Measurements from ENCODE around the gene ALDH6A1. TPM values are rescaled to one million over a fixed set of nuclear protein-coding genes. Genes with fewer than 3 reads are reported as not detected.

Gene ALDH6A1
- total and polyA plus RNA-seq, 2 of the 13 experiments (the other 11 are each of a cell fraction or from before 2014, with no cell fraction given): 26.9 to 49.9 TPM

DNA sequence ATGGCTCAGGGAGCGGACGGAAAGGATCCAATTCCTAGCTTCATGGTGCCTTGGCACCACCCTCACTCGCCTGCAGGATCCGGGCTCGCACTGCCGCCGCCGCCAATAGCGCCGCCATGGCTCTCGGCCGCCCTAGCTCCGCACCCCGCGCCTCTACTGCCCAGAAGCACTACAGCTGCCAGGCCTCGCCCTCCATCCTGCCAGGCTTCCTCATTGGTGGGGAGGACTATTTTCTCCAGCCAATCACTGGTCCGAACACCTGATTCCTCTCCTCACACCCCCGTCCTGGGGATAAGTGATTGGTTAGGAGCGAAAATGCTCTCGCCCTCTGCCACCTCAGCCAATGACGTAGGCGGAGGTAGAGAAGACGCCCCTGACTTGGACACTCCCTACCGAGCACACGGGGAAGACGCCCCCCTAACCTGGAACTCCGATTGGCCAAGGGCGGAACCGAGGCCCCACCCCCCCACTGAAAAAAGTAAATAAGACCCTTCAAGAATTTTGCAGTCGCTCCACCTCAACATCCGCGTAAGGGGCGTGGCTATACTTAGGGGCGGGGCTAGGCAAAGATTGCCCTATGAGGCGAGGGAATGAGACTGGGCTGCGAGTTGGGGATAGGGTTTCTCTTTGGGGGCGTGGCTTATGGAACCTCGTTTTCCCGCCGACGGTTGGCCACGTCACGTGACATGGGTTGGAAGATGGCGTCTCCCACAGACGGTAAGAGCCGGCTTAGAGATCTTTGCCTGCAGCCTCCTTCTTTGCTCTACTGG, at the start of gene ALDH6A1, which contains the start of gene LIN52 (continued):
- TF ChIP-seq, protein P1, sequence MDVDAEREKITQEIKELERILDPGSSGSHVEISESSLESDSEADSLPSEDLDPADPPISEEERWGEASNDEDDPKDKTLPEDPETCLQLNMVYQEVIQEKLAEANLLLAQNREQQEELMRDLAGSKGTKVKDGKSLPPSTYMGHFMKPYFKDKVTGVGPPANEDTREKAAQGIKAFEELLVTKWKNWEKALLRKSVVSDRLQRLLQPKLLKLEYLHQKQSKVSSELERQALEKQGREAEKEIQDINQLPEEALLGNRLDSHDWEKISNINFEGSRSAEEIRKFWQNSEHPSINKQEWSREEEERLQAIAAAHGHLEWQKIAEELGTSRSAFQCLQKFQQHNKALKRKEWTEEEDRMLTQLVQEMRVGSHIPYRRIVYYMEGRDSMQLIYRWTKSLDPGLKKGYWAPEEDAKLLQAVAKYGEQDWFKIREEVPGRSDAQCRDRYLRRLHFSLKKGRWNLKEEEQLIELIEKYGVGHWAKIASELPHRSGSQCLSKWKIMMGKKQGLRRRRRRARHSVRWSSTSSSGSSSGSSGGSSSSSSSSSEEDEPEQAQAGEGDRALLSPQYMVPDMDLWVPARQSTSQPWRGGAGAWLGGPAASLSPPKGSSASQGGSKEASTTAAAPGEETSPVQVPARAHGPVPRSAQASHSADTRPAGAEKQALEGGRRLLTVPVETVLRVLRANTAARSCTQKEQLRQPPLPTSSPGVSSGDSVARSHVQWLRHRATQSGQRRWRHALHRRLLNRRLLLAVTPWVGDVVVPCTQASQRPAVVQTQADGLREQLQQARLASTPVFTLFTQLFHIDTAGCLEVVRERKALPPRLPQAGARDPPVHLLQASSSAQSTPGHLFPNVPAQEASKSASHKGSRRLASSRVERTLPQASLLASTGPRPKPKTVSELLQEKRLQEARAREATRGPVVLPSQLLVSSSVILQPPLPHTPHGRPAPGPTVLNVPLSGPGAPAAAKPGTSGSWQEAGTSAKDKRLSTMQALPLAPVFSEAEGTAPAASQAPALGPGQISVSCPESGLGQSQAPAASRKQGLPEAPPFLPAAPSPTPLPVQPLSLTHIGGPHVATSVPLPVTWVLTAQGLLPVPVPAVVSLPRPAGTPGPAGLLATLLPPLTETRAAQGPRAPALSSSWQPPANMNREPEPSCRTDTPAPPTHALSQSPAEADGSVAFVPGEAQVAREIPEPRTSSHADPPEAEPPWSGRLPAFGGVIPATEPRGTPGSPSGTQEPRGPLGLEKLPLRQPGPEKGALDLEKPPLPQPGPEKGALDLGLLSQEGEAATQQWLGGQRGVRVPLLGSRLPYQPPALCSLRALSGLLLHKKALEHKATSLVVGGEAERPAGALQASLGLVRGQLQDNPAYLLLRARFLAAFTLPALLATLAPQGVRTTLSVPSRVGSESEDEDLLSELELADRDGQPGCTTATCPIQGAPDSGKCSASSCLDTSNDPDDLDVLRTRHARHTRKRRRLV (CRISPR knock-in tag; IDR thresholded peaks at IDR 0.05): no peak
- peak; percentile 59 for TF ChIP-seq ERF (CRISPR knock-in tag; IDR thresholded peaks at IDR 0.05)
- TF ChIP-seq, protein P2, sequence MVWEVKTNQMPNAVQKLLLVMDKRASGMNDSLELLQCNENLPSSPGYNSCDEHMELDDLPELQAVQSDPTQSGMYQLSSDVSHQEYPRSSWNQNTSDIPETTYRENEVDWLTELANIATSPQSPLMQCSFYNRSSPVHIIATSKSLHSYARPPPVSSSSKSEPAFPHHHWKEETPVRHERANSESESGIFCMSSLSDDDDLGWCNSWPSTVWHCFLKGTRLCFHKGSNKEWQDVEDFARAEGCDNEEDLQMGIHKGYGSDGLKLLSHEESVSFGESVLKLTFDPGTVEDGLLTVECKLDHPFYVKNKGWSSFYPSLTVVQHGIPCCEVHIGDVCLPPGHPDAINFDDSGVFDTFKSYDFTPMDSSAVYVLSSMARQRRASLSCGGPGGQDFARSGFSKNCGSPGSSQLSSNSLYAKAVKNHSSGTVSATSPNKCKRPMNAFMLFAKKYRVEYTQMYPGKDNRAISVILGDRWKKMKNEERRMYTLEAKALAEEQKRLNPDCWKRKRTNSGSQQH (CRISPR knock-in tag; IDR thresholded peaks at IDR 0.05; ENCODE audit: low read depth): peak; percentile 75
- TF ChIP-seq ZNF343 (CRISPR knock-in tag; IDR thresholded peaks at IDR 0.05): no peak
- TF ChIP-seq, protein P3, sequence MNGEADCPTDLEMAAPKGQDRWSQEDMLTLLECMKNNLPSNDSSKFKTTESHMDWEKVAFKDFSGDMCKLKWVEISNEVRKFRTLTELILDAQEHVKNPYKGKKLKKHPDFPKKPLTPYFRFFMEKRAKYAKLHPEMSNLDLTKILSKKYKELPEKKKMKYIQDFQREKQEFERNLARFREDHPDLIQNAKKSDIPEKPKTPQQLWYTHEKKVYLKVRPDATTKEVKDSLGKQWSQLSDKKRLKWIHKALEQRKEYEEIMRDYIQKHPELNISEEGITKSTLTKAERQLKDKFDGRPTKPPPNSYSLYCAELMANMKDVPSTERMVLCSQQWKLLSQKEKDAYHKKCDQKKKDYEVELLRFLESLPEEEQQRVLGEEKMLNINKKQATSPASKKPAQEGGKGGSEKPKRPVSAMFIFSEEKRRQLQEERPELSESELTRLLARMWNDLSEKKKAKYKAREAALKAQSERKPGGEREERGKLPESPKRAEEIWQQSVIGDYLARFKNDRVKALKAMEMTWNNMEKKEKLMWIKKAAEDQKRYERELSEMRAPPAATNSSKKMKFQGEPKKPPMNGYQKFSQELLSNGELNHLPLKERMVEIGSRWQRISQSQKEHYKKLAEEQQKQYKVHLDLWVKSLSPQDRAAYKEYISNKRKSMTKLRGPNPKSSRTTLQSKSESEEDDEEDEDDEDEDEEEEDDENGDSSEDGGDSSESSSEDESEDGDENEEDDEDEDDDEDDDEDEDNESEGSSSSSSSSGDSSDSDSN (CRISPR knock-in tag; IDR thresholded peaks at IDR 0.05): peak; percentile 69; the same call in 1 of the 2 replicates
- TF ChIP-seq KLF12 (CRISPR knock-in tag; IDR thresholded peaks at IDR 0.05; ENCODE audit: borderline replicate concordance): peak; percentile 49; the same call in 1 of the 2 replicates
- TF ChIP-seq ZNF607 (CRISPR knock-in tag; IDR thresholded peaks at IDR 0.05; ENCODE audit: borderline replicate concordance): 0 out of 2 replicates have a peak, but pooled peaks have one; percentile 78
- peak; percentile 67 for TF ChIP-seq GABPB1 (CRISPR knock-in tag; IDR thresholded peaks at IDR 0.05)
- TF ChIP-seq, protein P4, sequence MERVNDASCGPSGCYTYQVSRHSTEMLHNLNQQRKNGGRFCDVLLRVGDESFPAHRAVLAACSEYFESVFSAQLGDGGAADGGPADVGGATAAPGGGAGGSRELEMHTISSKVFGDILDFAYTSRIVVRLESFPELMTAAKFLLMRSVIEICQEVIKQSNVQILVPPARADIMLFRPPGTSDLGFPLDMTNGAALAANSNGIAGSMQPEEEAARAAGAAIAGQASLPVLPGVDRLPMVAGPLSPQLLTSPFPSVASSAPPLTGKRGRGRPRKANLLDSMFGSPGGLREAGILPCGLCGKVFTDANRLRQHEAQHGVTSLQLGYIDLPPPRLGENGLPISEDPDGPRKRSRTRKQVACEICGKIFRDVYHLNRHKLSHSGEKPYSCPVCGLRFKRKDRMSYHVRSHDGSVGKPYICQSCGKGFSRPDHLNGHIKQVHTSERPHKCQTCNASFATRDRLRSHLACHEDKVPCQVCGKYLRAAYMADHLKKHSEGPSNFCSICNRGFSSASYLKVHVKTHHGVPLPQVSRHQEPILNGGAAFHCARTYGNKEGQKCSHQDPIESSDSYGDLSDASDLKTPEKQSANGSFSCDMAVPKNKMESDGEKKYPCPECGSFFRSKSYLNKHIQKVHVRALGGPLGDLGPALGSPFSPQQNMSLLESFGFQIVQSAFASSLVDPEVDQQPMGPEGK (CRISPR knock-in tag; IDR thresholded peaks at IDR 0.05): peak; percentile 63; the same call in 1 of the 2 replicates
- TF ChIP-seq, protein P5, sequence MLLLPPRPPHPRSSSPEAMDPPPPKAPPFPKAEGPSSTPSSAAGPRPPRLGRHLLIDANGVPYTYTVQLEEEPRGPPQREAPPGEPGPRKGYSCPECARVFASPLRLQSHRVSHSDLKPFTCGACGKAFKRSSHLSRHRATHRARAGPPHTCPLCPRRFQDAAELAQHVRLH (CRISPR knock-in tag; IDR thresholded peaks at IDR 0.05; ENCODE audit: borderline replicate concordance, low read depth): no peak
- TF ChIP-seq, protein P6, sequence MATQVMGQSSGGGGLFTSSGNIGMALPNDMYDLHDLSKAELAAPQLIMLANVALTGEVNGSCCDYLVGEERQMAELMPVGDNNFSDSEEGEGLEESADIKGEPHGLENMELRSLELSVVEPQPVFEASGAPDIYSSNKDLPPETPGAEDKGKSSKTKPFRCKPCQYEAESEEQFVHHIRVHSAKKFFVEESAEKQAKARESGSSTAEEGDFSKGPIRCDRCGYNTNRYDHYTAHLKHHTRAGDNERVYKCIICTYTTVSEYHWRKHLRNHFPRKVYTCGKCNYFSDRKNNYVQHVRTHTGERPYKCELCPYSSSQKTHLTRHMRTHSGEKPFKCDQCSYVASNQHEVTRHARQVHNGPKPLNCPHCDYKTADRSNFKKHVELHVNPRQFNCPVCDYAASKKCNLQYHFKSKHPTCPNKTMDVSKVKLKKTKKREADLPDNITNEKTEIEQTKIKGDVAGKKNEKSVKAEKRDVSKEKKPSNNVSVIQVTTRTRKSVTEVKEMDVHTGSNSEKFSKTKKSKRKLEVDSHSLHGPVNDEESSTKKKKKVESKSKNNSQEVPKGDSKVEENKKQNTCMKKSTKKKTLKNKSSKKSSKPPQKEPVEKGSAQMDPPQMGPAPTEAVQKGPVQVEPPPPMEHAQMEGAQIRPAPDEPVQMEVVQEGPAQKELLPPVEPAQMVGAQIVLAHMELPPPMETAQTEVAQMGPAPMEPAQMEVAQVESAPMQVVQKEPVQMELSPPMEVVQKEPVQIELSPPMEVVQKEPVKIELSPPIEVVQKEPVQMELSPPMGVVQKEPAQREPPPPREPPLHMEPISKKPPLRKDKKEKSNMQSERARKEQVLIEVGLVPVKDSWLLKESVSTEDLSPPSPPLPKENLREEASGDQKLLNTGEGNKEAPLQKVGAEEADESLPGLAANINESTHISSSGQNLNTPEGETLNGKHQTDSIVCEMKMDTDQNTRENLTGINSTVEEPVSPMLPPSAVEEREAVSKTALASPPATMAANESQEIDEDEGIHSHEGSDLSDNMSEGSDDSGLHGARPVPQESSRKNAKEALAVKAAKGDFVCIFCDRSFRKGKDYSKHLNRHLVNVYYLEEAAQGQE (IDR thresholded peaks at IDR 0.05; ENCODE audit: borderline replicate concordance in 1 of 2, low read depth in 1 of 2, low read length in 2 of 2): 0 out of 4 replicates have a peak, but pooled peaks of 1 of the 2 experiments have one; percentile 39
- peak; percentile 63; the same call in 1 of the 2 replicates for TF ChIP-seq ZNF546 (CRISPR knock-in tag; conservative IDR thresholded peaks at IDR 0.05)

All from HepG2 (cell line).